BJ (cell line): ENCODE data around the gene MIAT. TPM values are rescaled to one million over a fixed set of nuclear protein-coding genes. Genes with fewer than 3 reads are reported as not detected.

ENCODE experiments used
- CTCF ChIA-PET: fragments of 350-600 bp; formaldehyde crosslinking; extraction: SDS; loops from one replicate; lab custom pipeline; 2021; ENCODE audit warnings: antibody characterized with exemption, inconsistent platforms; lab: Yijun Ruan, JAX
- POLR2A ChIA-PET: fragments of 300-600 bp; sonication (Branson Sonifier 250); formaldehyde crosslinking; extraction: SDS; loops from one replicate; lab custom pipeline; 2021; ENCODE audit warnings: antibody characterized with exemption; lab: Charles Lee
- DNase-seq: peaks from one replicate; pipeline ENCODE4 v3.0.0-alpha.2; 2011; ENCODE audit warnings: low read depth
- H3K27me3 ChIP-seq: 2 replicates; pipeline ENCODE4 v1.6.0; 2011; ENCODE audit warnings: low read length; ENCODE audit not compliant: control insufficient read depth, insufficient read depth
- H3K36me3 ChIP-seq: 2 replicates; pipeline ENCODE4 v1.5.1; 2011; ENCODE audit warnings: low read length; ENCODE audit not compliant: control insufficient read depth, insufficient read depth
- H3K4me3 ChIP-seq: 2 replicates; pipeline ENCODE4 v1.5.1; 2011; ENCODE audit warnings: low read depth, mild to moderate bottlenecking, control low read depth, low read length
- CTCF ChIP-seq: IDR thresholded peaks from 2 replicates; pipeline ENCODE4 v1.5.1; 2011; ENCODE audit warnings: low read depth, mild to moderate bottlenecking, control low read depth, inconsistent platforms, low read length, moderate library complexity; ENCODE audit not compliant: insufficient read depth
- polyA plus RNA-seq: library from polyadenylated mRNA; depleted of rRNA; stranded (reverse); fragments of >200 nt; gene quantifications from 2 replicates; pipeline ENCODE4 v1.2.3, GENCODE V29; 2011

The MIAT gene
- polyA plus RNA-seq, 1 experiment: 1.1 TPM

DNA sequence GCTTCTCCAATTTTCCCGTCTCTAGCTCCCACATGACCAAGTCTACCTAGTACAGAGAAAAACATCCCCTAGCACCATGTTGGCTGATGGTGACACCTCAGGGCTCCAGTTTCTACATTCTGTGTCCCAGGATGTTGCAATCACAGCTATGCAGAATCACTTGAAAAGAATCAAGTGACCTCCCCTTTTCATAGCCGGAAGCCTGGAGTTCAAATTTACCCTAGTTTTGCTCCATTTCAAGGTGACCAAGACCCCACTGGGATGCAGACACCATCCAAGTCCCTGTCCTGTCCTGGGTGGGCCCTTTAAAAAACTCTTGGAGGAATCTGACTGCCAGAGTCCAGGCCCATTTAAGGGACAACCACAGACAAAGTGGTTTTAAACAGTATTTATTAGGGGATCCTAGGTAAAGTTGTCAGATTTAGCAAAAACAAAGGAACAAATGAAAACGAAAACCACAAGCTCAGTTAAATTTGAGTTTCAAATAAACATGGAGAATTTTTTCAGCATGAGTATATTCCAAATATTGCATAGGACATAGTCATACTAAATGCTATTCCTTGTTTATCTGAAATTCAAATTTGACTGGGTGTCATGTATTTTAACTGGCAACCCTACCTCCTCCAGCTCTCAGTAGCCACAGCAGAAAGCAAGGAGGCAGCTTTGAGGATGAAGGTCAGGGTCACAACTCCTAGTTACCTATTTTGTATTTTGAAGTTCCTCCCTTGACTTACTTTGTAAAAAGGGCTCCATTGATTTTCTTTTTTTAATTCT, 52.4 kb downstream of the MIAT start:
- ChIA-PET CTCF (interaction anchor here (0.6 to 1.7 kb wide), 4 partner anchors 28 to 142 kb away, joined by 3 to 5 read pairs (median 4); no protein-coding TSS in a partner anchor), POLR2A (no interaction called here)
- peak; percentile 59 for DNase-seq
- no peak for TF ChIP-seq CTCF
- no peaks in the 10 kb centered on the region for H3K27me3 ChIP-seq
- H3K4me3 ChIP-seq: no peak overlapping the region
- no peaks in the 10 kb centered on the region for H3K36me3 ChIP-seq

GRCh38 chr22:26711205-26711963, 54.0 kb downstream of the MIAT start:
- no peak for DNase-seq
- H3K36me3 ChIP-seq: no peaks in the 10 kb centered on the region
- ChIA-PET CTCF (interaction anchor here (1.2 kb wide), 1 partner anchor 45 kb away, joined by 3 read pairs; no protein-coding TSS in a partner anchor), POLR2A (interaction anchor here (0.5 kb wide), 1 partner anchor 199 kb away, joined by 5 read pairs; no protein-coding TSS in a partner anchor)
- H3K4me3 ChIP-seq: no peak overlapping the region
- no peak for TF ChIP-seq CTCF
- no peaks in the 10 kb centered on the region for H3K27me3 ChIP-seq

GRCh38 chr22:26712158-26712557, 54.8 kb downstream of the MIAT start:
- no peaks in the 10 kb centered on the region for H3K27me3 ChIP-seq
- H3K36me3 ChIP-seq: no peaks in the 10 kb centered on the region
- CTCF ChIA-PET: interaction anchor here (1.2 to 2.4 kb wide), 2 partner anchors 33 to 44 kb away, joined by 3 to 5 read pairs; no protein-coding TSS in a partner anchor
- no peak for DNase-seq
- POLR2A ChIA-PET: no interaction called here
- TF ChIP-seq CTCF: no peak
- no peak overlapping the region for H3K4me3 ChIP-seq

DNA sequence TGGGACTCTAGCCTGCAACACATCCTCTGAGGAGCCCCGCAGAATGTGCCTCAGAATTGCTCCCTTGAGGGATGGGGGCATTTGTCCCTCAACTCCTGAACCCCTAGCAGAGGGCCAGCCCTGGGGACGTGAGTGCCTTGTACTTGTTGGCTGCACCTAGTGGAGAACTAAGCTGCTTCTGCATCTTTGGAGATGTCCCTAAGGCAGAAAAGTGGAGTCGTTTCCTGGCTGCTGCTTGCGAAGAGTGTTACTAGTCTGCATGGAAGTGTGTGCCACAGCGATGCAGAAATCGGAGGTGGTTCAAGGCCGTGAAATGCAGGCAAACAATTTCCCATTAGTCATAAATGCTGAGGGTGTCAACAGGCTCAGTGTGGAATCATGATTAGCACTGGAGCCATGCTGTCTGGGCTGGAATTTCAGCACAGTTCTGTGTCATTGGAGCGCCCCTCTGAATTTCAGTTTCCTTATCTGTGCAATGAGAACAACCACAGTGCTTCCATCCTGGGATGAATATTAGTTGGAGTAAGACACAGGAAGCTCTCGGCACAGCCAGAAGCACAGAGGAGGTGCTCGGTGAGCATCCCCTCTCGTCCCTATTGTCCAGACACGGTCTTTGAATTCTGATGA, 56.5 kb downstream of the MIAT start:
- ChIA-PET CTCF (interaction anchor here (0.6 to 2.4 kb wide), 4 partner anchors 35 to 43 kb away, joined by 3 to 5 read pairs (median 4); no protein-coding TSS in a partner anchor), POLR2A (no interaction called here)
- TF ChIP-seq CTCF: no peak
- Histone ChIP-seq H3K27me3 (no peaks in the 10 kb centered on the region), H3K4me3 (no peak overlapping the region), H3K36me3 (no peaks in the 10 kb centered on the region)
- no peak for DNase-seq

DNA sequence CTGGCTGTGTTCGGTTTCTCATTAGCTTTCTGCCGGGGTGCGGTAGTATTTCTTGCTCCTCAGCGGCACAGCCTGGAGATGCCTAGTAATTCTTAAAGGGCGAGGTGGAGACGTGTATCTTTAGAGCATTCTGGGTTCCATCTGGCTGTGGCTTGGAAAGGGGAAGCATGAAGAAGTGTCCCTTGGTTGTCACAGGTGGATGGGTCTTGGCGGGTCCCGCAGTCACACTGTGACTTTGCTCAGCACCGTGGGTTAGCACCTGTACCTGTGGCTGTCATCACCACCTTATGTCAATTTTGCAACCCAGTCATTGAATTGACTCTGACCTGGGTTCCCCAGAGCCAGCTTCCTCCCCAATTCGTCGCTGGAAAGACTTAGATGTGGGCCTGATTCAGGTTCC, 57.6 kb downstream of the MIAT start:
- no peak for DNase-seq
- no peak for TF ChIP-seq CTCF
- ChIA-PET CTCF (no interaction called here), POLR2A (no interaction called here)
- H3K36me3 ChIP-seq: no peaks in the 10 kb centered on the region
- H3K4me3 ChIP-seq: no peak overlapping the region
- H3K27me3 ChIP-seq: no peaks in the 10 kb centered on the region
